Colon (tissue), 2 donors: ENCODE results near the gene RAPGEF1.

Source experiments
- FAIRE-seq: peaks from 2 replicates; lab custom pipeline; 2012; peaks lifted over from hg19 to GRCh38; lab: Jason Lieb, UNC
- donor health status: control.
- donor health status: control.

RAPGEF1 gene

DNA sequence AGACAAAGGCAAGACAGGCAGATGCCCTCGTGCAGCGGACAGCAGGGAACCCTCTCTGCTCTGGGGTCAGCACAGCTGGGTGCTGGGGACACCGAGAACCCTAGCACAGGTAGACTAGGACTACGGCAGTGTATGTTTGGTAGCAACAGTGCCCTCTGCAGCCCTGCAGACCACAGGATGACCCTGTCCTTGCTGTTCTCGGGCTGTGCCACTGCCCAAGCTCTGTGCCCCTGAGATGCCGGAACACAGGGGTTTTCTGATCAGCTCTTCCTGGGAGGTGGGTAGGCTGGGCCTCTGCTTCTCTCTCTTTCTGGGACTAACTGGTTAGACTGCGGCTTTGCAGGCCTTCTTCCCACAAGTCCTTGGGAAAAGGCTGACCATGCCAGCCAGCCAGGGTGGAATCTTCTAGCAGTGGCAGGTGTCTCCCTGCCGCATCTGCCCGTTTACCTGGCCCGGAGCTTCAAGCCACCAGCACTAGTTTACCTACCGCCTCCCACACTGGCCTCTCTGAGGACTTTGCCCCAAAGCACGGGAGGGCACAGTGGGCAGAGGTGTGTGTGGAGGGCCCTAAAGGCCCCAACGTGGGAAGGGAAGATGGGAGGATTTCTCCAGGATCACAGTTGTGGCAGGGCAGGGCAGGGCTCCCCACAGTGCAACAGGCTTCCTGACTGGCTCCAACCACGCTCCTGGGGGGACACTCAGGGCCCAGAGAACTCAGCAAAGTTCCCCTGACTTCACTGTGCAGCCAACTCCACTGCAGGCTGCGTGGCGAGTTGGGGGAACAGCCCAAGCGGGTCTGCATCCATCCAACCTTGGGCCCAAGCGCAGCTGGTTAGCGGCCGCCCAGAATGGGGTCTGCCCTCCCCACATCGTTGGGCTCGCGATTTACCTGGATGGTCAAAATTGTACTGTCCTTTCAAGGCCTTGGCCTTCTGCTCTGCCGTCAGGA lies 210.0 kb downstream of the RAPGEF1 start:
- FAIRE-seq: no peak

DNA sequence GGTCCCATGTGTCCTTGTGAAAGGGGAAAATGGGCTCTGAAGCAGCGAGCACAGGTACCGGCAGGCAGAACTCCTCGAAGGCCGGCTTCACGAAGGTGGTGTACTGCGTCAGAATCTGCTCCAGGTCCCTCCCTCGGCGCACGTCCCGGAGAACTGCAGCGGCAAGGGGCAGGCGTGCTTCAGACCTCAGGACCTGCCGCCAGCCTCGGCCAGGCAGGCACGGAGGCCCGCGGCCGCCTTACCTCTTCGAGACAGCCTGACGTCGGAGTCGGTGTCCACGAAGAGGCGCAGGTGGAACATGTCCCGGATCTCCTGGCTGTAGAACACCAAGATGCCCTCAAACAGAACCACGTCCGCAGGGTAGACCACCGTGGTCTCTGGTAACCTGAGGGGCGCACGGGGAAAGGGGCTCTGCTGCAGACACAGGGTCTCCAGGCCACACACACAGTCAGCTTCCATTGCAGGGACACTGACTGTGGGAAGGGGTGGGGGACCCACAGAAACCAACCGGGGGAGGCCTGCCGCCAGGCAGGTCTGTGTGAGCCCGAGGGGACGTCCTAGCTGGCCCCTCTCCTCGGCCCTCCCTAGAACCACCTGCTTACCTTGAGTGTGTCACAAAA lies 210.9 kb downstream of the RAPGEF1 start:
- no peak for FAIRE-seq

DNA sequence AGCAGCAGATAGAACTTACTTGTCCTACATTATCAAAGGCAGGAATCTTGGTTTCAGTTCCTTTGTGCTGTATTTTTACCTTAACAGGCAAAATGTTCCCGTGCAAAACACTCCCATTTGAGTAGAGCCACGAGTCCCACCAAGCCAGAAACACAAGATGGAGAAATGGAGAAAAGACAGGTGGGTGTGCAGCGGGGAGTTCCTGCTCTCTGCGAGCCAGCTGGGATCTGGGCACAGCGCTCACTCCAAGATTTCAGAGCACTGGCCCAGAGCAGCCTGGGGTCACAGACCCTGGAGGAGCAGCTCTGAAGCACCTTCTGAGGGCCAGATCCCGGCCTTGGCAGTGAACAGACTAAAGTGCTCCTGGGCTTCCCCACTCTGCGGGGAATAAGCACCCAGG lies 211.7 kb downstream of the RAPGEF1 start:
- FAIRE-seq: no peak
